Measurements from ENCODE around the gene ILRUN.
"Not testable (repeated sequence)": the region's sequence is repeated elsewhere in the genome, so short reads cannot be mapped to it uniquely, and the experiment has no call there.

DNA sequence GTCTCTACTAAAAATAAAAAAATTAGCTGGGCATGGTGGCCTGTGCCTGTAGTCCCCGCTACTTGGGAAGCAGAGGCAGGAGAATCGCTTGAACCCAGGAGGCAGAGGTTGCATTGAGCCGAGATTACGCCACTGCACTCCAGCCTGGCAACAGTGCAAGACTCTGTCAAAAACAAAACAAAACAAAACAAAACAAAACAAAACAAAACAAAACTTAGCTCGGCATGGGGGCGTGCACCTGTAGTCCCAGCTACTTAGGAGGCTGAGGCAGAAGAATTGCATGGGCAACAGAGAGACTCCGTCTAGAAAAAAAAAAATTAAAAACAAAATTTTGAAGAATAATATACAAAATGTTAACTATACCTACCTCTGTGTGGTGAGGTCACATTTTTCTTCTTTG, 16.3 kb upstream of the ILRUN start:
- TF ChIP-seq, protein P1, sequence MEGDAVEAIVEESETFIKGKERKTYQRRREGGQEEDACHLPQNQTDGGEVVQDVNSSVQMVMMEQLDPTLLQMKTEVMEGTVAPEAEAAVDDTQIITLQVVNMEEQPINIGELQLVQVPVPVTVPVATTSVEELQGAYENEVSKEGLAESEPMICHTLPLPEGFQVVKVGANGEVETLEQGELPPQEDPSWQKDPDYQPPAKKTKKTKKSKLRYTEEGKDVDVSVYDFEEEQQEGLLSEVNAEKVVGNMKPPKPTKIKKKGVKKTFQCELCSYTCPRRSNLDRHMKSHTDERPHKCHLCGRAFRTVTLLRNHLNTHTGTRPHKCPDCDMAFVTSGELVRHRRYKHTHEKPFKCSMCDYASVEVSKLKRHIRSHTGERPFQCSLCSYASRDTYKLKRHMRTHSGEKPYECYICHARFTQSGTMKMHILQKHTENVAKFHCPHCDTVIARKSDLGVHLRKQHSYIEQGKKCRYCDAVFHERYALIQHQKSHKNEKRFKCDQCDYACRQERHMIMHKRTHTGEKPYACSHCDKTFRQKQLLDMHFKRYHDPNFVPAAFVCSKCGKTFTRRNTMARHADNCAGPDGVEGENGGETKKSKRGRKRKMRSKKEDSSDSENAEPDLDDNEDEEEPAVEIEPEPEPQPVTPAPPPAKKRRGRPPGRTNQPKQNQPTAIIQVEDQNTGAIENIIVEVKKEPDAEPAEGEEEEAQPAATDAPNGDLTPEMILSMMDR (conservative IDR thresholded peaks at IDR 0.05; ENCODE audit: low read depth in 2 of 2), result not testable (repeated sequence)
- not testable (repeated sequence) for TF ChIP-seq JUNB (IDR thresholded peaks at IDR 0.05; ENCODE audit: unreplicated experiment); REST (IDR thresholded peaks at IDR 0.05; ENCODE audit: unreplicated experiment); POLR2AphosphoS5 (IDR thresholded peaks at IDR 0.05; ENCODE audit: low read depth); EZH2 (IDR thresholded peaks at IDR 0.05; ENCODE audit: low read depth, unreplicated experiment); CREB1 (CRISPR knock-in tag; IDR thresholded peaks at IDR 0.05; ENCODE audit: low read depth); EZH2phosphoT487 (IDR thresholded peaks at IDR 0.05; ENCODE audit: unreplicated experiment); ZNF331 (CRISPR knock-in tag; IDR thresholded peaks at IDR 0.05; ENCODE audit: low read depth); NANOG (IDR thresholded peaks at IDR 0.05; ENCODE audit: borderline replicate concordance)

Measured in GM23338 (cell line).